ENCODE measurements around the gene PCDHA1.

GRCh38 chr5:140802781-140803271, 16.9 kb downstream of the PCDHA1 start:
- no peak for TF ChIP-seq TAF1 (IDR thresholded peaks at IDR 0.05; ENCODE audit: borderline replicate concordance, insufficient read depth, low read length)
- TF ChIP-seq POLR2AphosphoS5 (IDR thresholded peaks at IDR 0.05; ENCODE audit: low read depth, low read length) = no peak
- no peak for TF ChIP-seq SIN3A (IDR thresholded peaks at IDR 0.05; ENCODE audit: borderline replicate concordance, insufficient read depth, low read length)
